ENCODE measurements around the gene GALNT8.
"Not testable (repeated sequence)": the region's sequence is repeated elsewhere in the genome, so short reads cannot be mapped to it uniquely, and the experiment has no call there.

The GALNT8 gene

DNA sequence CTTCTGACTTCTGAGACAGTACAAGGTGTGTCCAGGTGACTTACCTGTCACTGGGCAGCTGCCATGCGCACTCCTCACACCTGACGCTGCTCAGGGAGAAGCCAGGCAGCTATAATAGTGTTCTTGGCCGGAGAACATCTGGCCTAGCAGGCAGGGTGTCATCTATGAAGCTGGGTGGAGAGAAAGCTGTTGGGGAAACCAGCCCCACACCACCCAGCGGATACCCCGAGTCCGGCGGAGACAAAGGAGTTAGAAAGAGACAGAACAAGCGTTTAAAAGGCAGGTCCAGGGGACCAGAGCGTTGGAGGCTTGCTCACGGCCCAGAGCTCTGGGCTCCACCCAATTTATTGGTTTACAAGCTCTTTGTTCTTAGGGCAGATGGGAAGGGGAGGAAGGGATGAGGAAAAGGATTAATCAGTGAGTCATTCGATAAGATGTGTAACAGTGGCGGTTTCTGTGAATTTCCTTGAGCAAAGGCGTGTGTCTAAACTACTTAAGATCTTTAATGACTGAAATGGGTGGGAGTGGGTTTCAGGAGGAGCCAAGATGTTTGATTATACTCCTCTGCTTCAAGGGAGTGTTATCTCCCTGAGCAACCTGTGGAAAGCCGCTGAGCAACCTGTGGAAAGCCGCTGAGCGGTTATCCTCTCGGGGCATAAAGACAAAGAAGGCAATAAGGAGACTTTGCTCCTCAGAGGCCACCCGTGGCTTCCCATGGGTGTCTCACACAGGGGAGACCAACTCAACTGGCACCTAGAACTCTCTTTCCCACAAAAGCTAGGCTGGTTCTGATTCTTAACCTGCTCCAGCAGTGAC lies at the start of gene GALNT8:
Gene GALNT8 (plus strand): TSS at position 580 of the 816 bp plus-strand sequence. CDS start 278 bp downstream, outside the sequence.
- DNase-seq: no peak

DNA sequence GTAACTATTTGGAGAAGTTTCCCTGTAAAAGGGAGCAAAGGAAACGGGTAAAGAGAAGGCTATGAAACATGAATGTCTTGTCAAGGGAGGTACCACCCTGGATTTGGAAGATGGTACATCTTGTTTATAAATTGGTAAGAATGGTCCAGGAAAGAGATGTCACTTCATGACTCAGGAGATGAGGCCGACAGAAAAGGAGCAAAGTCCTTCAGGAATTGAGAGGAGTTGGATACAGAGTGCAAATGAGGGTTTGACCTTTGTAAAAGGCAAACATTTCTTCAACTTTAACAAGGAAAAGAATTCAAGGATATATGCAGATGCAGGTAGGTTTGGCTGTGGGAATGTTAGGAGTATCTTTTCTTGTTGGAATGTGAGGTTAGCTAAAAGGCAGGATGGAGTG lies 40.5 kb upstream of the GALNT8 start:
- no peak for DNase-seq

GRCh38 chr12:4681732-4682131 lies 38.5 kb upstream of the GALNT8 start:
- no peak for DNase-seq

GRCh38 chr12:4685317-4685716 lies 34.9 kb upstream of the GALNT8 start:
- no peak for DNase-seq

DNA sequence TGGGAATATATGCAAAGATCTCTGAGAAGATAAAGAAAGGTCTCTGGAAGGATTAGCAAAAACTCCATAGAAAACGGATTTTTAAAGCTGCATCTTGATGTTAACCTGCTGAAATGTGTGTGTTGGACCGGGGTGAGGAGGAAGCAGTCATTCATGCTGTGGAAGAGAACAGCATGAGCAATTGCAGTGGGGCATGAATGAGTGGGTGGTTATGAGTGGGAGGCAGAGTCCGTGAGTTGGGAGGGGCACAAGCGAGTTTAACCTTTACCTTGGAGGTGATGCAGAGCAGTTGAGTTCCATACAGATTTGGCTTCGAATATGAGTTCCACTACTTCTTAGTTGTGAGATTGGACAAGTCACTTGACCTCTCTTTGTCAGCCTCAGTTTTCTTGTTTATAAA lies 29.4 kb upstream of the GALNT8 start:
- DNase-seq: no peak

DNA sequence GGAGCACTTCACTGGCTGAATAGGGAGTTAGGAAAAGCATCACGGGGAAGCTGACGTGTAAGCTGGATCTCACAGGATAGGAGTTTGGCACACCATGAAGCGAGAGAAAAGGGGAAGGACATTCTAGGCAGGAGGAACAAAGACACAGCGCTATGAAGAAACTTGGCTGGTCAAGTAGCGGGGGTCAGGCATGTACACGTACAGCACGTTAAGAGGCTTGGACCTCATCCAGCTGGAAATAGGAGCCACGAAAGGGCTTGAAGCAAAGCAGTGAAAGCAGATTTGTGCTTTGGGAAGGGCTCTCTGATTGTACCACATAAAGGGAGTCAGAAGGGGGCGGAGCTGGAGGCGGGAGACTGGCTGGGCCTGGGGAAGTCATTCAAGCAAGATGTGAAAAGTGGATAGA lies 19.6 kb upstream of the GALNT8 start:
- no peak for DNase-seq

- DNase-seq: no peak
Observed at GRCh38 chr12:4701395-4702190, 18.6 kb upstream of the GALNT8 start.

- DNase-seq: no peak
Observed at GRCh38 chr12:4703676-4704075, 16.5 kb upstream of the GALNT8 start.

- no peak for DNase-seq
Observed at GRCh38 chr12:4705824-4706223, 14.4 kb upstream of the GALNT8 start.

- DNase-seq: no peak
Observed at GRCh38 chr12:4707306-4707705, 12.9 kb upstream of the GALNT8 start.

DNA sequence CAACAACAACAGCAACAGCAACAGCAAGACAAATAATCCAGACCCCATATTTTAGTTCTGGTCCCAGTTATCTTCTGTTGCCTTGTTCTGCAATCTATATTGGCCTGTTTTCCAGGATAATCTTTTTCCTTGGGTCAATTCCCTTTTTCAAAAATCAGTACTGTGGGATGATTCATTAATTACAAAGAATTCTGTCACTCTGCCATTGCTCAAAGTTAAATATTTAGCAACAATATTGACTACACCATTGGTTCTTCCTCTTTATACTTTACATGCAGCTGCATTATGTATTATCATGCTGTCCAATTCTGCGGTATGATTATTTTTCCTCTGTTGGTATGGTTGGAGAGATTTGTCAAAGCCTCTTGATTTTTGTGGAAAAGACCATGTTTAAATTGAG lies 10.1 kb upstream of the GALNT8 start:
- DNase-seq: no peak

- no peak for DNase-seq
Observed at GRCh38 chr12:4714879-4715278, 5.3 kb upstream of the GALNT8 start.

DNA sequence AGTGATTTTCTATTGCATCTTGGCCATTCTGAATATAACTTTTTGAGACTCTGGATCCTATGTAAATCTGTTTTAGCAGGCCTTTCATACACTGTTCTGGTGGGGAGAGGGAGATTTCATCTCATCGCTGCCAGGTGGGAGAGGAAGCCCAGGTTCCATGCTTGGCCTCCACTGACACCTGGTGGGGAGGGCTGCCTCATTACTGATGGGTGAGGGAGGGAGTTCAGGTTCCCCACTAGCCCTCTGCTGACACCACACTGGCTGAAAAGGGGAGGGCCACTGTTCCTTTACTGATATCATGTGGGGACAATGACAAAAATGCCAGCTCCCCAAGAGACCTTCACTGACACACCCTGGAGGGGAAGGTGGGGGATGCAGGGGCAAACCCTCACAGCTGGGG lies 2.4 kb upstream of the GALNT8 start:
- DNase-seq: no peak

DNA sequence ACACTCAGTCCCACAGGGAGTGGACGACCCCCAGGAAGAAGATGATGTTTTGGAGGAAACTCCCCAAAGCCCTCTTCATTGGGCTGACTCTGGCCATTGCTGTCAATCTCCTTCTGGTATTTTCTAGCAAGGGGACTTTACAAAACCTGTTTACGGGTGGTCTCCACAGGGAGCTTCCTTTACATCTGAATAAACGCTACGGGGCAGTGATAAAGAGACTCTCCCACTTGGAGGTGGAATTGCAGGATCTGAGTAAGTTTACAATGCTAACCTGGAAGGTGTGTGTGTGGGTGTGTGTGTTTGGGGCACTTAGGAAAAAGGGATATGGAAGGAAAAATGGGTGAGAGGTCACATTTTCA lies 416 bp downstream of the GALNT8 start:
- no peak for DNase-seq

DNA sequence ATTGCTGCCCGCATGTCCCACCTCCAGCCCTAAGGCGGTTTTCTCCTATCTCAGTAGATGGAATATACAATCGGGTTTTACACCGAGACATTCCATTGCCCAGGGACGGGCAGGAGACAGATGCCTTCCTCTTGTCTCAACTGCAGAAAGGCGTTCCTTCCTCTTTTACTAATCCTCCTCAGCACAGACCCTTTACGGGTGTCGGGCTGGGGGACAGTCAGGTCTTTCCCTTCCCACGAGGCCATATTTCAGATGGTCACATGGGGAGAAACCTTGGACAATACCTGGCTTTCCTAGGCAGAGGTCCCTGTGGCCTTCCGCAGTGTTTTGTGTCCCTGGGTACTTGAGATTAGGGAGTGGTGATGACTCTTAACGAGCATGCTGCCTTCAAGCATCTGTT lies 1.4 kb downstream of the GALNT8 start:
- not testable (repeated sequence) for DNase-seq

- DNase-seq: no peak
Observed at GRCh38 chr12:4723226-4723625, 3.0 kb downstream of the GALNT8 start.

GRCh38 chr12:4725057-4725456 lies 4.9 kb downstream of the GALNT8 start:
- DNase-seq: no peak

- no peak for DNase-seq
Observed at GRCh38 chr12:4734625-4735340, 14.6 kb downstream of the GALNT8 start.

DNA sequence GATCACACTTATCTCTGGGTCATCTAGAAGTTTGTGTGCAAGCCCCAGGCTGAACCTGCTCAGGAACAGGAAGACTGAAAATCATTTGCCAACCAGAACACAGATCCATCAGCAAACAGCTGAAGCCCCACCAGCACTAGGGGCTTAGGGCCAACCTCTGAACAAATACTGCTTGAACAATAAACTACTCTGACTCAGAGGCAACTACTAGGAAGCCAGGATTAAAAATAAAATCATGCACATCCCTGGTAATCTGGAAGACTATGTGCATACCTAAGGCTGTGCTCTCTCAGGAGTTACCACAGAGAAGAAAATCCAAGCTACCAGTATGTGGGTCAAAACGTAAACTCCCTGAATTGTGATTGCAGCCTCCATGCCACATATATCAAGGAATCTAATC lies 15.9 kb downstream of the GALNT8 start:
- no peak for DNase-seq

- DNase-seq: no peak
Observed at GRCh38 chr12:4738541-4738940, 18.3 kb downstream of the GALNT8 start.

- no peak for DNase-seq
Observed at GRCh38 chr12:4742416-4742970, 22.3 kb downstream of the GALNT8 start.

- no peak for DNase-seq
Observed at GRCh38 chr12:4743046-4743445, 22.8 kb downstream of the GALNT8 start.

DNA sequence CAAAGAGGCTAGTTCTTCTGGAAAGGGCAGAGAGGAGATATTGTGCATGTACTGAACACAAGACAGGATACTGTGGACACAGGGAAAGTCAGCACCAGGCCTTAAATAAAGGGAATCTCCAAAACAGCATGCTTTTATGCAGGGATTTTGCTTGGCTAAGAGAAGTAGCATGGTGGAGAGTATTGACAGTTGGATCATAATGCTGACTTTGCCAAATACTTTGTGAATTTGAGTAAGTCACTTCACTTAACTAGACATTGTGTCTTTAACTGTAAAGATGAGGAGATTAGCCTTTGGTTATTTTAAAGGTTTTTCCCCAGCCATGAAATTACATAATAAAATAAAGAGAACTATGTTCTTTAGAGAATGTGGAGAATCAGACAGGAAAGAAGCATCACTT lies 24.5 kb downstream of the GALNT8 start:
- DNase-seq: no peak
